ENCODE measurements around the gene AOAH.

The AOAH gene

DNA sequence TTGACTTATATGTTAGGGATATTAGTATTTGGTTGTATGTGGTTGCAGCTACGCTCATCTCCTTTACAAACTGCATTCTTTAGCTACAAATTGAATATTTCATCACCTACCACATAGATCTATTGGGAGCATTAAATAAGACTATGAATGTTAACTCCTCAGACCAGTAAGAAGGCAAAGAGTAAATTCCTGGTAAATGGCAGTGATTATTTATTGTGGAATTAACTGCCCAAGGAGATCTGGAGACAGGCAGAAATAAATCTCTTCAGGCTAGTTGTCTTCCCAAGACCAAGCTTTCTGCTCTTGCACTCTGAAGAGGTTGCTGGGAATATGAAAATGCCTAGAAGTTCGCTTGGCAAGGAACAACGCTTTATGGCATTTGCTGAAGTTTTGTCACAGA is 260.0 kb downstream of the AOAH start:
- peaks cover 0 to 5% of the 10 kb centered on the region in 2 experiments for H3K4me1 ChIP-seq (ENCODE audit: control insufficient read depth in 1 of 2, insufficient read depth in 1 of 2, low read depth in 1 of 2, low read length in 1 of 2)
- H3K27me3 ChIP-seq = peaks cover 6% of the 10 kb centered on the region
- no peaks in the 10 kb centered on the region for H3K36me3 ChIP-seq
- TF ChIP-seq CTCF (IDR thresholded peaks at IDR 0.05) = no peak
- H3K4me3 ChIP-seq (ENCODE audit: low read depth in 1 of 2, low read length in 1 of 2) = no peak overlapping the region
- no peak overlapping the region for H3K27ac ChIP-seq
- H3K9me3 ChIP-seq = no peaks in the 10 kb centered on the region
